GM18951 (cell line): ENCODE measurements around the gene NAALADL2.
"Not testable (repeated sequence)": the region's sequence is repeated elsewhere in the genome, so short reads cannot be mapped to it uniquely, and the experiment has no call there.

Source experiments
- POLR2A ChIP-seq: IDR thresholded peaks from 4 replicates; pipeline ENCODE4 v1.6.1; 2011; ENCODE audit warnings: mild to moderate bottlenecking; ENCODE audit not compliant: insufficient read length, insufficient read depth; ENCODE audit errors: extremely low read depth
- in situ Hi-C: fragments of 300-500 bp; cut with MboI; formaldehyde crosslinking; loops from one replicate; pipeline ENCODE4 v1.12.0; 2022; ENCODE audit warnings: low sequenced_read_pairs, mixed read lengths, inconsistent platforms; ENCODE audit not compliant: unreplicated experiment

Gene NAALADL2

GRCh38 chr3:175493301-175493700 lies 634.2 kb downstream of the NAALADL2 start:
- in situ Hi-C loops = no loop called here
- no peak for TF ChIP-seq POLR2A

- TF ChIP-seq POLR2A = no peak
- in situ Hi-C loops = no loop called here
Observed at GRCh38 chr3:175495331-175495730, 636.2 kb downstream of the NAALADL2 start.

- in situ Hi-C loops = no loop called here
Observed at GRCh38 chr3:175502155-175502554, 643.0 kb downstream of the NAALADL2 start.

GRCh38 chr3:175511219-175511785 lies 652.2 kb downstream of the NAALADL2 start:
- in situ Hi-C loops = no loop called here
- TF ChIP-seq POLR2A = no peak

More at GRCh38 chr3:175502155-175502554, 643.0 kb downstream of the NAALADL2 start:
- no peak for TF ChIP-seq POLR2A

DNA sequence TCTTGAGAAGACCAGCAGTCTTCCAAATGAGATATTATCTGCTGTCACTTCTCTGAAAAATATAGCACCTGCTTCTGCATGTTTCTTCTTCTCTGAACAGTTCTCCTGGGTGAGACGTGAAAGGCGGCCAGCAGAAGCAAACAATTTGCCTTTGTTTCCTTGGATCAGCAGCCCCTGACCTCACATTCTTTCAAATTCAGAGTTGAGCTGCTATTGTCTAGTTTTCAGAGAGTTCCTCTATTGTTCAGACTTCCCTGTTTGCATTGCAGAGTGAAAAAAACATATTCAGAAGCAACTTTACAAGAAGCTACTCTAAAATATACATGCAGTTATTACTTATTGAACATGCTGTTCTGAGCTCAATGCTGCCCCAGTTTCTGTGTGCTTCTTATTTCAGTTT lies 653.6 kb downstream of the NAALADL2 start:
- in situ Hi-C loops = no loop called here
- TF ChIP-seq POLR2A = no peak

DNA sequence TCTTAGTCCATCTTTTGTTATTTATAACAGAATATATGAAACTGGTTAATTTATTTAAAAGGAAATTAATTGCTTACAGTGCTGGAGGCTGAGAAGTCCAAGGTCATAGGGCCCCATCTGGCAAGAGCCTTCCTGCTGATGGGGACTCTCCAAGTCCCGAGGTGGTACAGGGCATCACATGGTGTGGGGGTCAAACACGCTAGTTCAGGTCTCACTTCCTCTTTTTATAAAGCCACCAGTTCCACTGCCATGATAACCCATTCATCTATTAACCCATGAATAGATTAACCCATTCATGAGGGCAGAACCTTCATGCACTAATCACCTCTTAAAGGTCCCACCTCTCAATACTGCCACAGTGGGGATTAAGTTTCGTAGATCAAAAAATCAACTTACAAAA lies 659.3 kb downstream of the NAALADL2 start:
- in situ Hi-C loops = no loop called here
- no peak for TF ChIP-seq POLR2A

GRCh38 chr3:175521406-175521805 lies 662.3 kb downstream of the NAALADL2 start:
- no peak for TF ChIP-seq POLR2A
- in situ Hi-C loops = no loop called here

- in situ Hi-C loops = no loop called here
Observed at GRCh38 chr3:175526191-175526590, 667.1 kb downstream of the NAALADL2 start.

GRCh38 chr3:175526609-175527280 lies 667.6 kb downstream of the NAALADL2 start:
- no peak for TF ChIP-seq POLR2A
- in situ Hi-C loops = no loop called here

More at GRCh38 chr3:175526191-175526590, 667.1 kb downstream of the NAALADL2 start:
- TF ChIP-seq POLR2A = no peak

DNA sequence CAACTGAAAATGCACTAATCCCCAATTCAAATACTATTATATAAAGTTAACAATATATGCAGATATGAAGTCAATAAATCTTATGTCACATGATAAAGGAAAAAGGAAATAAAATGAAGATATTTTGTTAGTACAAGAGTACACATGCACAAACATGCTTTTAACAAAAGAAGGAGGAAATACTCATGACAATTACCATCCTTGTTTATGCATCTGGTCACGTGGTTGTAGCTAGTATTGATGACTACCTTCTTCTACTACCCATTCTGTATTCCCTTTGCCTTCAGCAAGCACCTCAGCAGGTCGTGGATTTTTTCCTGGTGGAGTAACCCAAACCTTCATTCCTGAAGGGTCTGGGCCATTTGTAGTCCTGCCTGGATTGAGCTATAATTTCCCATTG lies 669.6 kb downstream of the NAALADL2 start:
- in situ Hi-C loops = not testable (repeated sequence)

GRCh38 chr3:175535351-175535750 lies 676.2 kb downstream of the NAALADL2 start:
- no peak for TF ChIP-seq POLR2A
- in situ Hi-C loops = no loop called here

DNA sequence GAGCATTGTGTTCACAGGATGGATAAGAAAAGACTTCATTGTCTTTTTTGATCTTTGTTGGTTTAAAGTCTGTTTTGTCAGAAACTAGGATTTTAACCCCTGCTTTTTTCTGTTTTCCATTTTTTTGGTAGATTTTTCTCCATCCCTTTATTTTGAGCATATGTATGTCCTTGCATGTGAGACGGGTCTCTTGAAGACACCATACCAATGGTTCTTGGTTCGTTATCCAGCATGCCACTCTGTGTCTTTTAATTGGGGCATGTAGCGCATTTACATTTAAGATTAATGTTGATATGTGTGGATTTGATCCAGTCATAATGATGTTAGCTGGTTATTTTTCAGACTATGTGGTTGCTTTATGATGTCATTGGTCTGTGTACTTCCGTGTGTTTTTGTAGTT lies 687.0 kb downstream of the NAALADL2 start:
- TF ChIP-seq POLR2A = no peak
- in situ Hi-C loops = no loop called here

- TF ChIP-seq POLR2A = no peak
- in situ Hi-C loops = no loop called here
Observed at GRCh38 chr3:175552929-175553328, 693.8 kb downstream of the NAALADL2 start.

DNA sequence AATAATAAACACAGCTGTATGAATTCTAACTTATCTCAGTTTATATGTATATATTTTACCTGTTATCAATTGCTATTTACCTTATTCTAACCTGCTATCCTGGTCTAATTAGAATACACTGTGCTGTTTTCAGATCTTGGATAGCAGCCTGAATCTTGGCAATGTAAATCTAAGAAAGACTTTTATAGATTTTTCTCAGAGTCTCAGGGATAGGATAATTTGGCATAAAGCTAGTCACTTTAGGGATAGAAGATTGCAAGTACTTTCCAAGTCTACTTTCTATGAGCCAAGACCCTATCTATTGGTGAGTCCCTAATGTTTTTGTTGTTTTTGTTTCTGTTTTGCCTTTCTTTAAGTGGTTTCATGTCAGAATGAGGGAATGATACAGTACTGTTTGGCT lies 695.7 kb downstream of the NAALADL2 start:
- in situ Hi-C loops = no loop called here
- no peak for TF ChIP-seq POLR2A
